GM18873 (cell line): ENCODE data around the gene INPPL1.

ENCODE experiments used
- ATAC-seq: cut with Tn5 transposase; IDR thresholded peaks from one replicate; pipeline ENCODE4 v1.9.1; 2021; ENCODE audit warnings: mild to moderate bottlenecking, moderate library complexity, moderate number of reproducible peaks; ENCODE audit not compliant: unreplicated experiment, low FRiP score

Gene INPPL1

DNA sequence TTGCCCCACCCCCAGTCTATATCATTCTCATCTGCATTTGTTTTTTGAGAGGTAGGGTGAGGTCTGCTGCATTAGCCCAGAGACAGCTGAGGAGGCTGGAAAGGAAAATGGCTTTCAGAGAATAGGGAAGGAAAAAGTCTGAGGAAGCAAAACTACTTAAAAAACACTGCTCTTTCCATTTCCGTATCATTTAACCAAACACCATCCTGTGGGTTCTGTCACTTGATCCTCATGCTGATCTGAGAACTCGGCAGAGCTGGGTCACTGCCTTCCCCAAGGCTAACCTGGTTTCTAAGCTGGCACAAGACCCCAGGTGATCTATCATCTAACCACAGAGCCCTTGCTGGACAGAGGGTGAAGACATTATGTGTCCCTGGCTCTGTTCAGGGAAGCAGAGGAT, 6.7 kb upstream of the INPPL1 start:
- ATAC-seq, result no peak

- no peak for ATAC-seq
Observed at GRCh38 chr11:72218251-72218745, 6.3 kb upstream of the INPPL1 start.

DNA sequence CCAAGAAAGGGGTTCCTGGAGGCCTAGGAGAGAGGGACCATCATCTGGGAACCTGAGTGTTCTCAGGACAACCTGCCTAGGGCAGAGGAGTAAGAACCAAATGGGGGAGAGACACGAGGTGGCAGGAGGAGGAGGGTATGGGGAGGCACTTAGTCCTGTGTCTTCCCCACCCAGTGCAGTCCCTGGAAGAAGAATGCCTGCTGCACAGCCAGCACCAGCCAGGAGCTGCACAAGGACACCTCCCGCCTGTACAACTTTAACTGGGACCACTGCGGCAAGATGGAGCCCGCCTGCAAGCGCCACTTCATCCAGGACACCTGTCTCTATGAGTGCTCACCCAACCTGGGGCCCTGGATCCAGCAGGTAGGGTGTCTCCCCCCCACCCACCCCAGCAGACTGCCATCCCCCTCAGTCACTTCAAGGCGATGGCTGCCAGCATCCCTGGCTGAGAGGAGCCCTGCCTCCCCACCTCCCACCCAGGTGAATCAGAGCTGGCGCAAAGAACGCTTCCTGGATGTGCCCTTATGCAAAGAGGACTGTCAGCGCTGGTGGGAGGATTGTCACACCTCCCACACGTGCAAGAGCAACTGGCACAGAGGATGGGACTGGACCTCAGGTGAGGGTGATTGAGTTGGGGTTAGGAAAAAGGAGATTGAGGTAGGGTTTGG, 3.7 kb upstream of the INPPL1 start:
- ATAC-seq, result no peak

DNA sequence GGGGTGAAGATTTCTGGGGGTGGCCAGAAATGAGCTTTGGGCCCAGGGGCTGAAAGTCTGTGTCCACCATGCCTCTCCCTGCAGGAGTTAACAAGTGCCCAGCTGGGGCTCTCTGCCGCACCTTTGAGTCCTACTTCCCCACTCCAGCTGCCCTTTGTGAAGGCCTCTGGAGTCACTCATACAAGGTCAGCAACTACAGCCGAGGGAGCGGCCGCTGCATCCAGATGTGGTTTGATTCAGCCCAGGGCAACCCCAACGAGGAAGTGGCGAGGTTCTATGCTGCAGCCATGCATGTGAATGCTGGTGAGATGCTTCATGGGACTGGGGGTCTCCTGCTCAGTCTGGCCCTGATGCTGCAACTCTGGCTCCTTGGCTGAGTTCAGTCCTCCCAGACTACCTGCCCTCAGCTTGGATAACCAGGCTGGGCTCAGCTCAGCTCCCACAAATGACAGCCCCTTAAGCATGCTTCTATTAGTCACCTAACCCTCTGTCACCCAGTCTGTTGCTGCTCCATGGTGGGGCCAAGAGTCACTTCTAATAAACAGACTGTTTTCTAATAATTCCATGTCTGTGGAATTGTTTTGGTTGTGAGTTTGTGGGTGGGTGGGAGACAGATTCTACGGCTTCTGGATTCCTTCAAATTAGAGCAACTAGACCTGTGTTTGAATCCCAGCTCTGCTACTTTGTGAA, 3.0 kb upstream of the INPPL1 start:
- ATAC-seq, result no peak

DNA sequence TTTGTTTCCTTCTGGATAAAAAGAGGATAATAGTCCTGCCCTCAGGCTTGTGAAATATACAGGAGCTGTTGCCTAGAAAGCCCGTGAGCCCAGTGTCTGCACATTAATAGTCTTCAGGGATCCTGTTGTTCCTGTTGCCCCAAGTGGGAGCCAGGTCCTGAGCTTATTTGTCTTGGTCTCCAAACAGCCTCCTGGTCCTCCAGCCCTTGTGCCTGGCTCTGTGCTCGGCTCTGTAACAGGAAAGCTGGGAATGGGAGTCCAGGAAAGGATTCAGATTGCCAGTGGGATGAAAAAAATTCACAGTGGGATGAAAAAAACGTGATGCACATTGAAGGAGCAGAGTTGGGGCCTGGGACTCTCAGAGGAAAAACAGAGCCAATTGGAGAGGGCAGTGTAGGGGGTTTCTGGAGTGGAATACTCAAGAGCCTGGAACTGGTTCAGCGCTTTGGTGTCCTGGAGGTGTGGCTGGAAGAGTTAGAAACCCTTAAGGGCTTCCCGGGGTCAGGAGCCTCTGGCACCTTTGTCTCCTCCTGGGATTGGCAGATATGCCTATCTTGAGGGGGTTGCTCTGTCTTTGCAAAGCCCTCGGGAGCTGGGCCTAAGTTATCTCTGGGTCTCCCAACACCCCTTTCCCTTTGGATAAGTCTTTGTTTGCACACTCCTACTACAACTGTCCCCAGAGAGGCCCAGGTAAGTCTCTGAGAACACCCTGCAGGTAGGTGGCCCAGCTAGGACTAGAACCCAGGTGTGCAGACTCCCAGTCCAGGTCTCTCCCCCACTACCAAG, 2.3 kb upstream of the INPPL1 start:
- no peak for ATAC-seq

DNA sequence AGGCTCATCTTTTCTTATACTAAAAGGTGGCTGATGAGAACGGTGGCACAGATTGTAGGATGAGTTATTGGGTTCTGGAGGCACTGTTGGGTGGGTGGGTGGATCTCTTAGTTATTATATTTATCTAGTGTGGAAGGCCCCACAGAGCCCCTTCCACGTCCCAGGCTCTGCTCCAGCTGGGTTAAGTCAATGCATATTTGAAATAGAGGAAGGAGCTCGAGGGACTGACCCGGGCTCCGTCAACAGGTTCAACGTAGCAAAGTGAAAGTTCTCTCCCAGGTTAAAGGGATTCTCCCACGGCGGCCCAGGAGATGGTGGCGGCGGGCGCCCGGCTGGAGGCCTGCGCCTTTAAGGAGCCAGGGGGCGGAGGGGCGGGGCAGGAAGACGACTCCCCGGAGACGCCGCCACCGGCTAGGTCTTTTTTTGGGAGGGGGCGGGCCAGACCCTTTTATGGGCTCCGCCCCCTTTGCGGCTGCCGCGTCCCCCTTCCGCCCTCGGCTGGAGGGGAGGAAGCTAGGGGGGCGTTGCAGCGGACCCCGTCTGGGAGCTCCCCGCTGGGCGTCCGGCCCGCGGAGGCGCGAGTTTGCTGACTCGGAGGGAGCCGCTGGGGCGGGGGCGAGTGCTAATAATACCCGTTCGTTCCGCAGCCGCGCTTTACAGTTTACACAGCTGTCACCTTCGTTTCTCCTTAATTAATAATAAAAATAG, 1.5 kb upstream of the INPPL1 start:
- peak; percentile 73 for ATAC-seq

DNA sequence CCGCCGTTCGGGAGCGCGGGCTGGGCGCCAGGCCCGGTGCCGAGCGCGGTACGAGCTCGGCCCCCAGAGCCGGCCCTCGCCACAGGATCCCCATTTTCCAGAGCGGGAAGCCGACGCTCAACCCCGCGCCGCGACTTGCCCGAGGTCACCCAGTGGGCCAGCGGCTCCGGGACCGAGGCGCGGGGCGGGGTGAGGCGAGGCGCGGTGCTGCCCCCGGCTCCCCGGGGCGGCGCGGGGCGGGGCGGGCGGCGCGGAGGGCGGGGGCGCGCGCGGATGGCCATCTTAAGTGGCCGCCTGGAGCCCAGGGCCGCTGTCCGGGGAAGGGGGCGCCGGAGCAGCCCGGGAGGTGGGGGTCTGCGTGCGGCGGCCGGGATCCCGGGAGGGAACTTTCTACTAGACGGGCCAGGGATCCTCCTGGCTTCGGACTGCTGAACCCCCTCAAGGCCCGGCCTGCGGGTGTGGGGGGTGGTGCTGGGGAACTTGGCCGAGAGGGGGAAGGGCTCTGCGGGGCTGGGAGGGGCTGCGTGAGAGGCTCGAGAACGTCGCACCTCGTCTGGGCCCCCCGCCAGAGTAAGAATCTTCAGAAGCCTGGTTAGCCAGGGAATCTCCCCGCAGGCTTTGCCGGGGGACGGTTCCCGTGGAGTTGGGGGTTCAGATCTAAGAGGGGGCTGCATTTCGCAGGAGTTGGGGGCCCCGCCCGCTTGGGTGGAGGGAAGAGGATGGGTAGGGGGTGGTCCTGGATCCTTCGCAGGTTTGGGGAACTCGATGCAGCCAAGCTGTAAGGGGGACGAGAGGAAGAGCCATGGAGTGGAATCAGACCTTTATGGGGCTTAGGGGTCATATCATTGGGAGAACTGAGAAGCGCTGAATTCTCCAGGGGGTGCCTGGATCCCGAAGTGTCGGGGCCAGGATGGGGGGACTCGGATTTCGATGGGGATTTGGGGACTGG, 678 bp upstream of the INPPL1 start:
- peak; percentile 30 for ATAC-seq

DNA sequence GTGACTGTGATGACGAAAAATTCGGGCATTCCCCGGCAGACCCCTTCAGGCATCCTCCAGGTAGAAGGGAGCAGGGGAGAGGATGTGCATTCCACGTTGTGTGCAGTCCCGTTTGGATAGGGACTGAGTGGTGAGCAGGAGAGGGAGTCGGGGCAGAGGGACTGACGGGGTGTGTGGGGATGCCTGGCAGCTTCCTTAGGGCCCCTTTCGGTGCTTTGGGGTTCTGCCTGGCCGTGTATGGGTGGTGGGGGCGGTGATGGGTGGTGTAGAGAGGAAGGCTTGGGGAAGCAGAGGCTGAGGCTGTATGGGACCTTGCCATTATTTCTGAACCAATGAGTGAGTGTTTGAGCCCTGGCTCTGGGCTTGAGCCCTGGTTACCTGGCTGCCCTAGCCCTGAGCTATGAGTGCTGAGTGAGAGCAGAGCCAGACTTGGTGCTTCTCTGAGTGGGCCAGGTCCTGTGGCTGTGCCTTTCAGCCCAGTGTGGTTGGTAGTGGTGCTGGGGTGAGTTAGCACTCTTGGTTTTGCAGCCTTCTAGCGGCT, 914 bp downstream of the INPPL1 start:
- no peak for ATAC-seq

DNA sequence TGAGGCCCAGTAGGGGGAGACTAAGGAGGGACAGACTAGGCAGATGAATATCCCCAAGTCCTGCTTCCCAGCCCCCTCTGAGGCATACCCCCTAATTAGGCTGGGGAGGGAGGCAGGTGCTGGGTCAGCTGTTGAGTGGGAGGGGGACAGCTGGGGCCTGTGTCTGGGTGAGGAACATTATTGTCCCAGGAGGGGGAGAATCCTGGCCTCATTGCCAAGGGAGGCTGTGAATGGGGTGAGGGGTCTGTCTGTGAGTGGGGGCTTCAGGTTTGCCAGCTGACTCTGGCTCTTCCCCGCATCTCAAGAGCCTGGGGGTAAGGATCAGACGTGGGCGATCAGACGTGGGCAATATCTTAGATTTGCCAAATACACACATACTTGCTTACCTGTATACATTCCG, 2.1 kb downstream of the INPPL1 start:
- ATAC-seq, result no peak

- ATAC-seq, result no peak
Observed at GRCh38 chr11:72227316-72228228, 3.0 kb downstream of the INPPL1 start.

DNA sequence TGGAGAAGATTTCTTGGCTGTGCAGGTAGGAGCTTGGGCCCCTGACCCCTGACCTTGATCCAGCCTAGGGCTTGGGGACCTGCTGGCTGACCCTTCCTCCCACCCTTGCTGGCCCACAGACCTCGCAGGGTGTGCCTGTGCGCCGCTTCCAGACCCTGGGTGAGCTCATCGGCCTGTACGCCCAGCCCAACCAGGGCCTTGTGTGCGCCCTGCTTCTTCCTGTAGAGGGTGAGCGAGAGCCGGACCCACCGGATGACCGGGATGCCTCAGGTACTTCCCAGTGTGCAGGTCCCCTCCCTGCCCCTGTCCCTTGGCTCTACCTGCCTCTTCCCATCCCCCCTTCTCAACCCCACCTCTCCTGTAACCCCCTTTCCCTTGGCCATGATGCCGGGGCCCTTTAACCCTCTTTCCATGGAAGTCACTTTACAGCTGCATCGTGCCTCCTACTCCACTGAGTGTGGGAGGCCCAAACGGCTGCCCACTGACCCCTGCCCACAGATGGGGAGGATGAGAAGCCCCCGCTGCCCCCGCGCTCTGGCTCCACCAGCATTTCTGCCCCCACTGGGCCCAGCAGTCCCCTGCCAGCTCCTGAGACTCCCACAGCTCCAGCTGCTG, 3.8 kb downstream of the INPPL1 start:
- no peak for ATAC-seq

- ATAC-seq, result no peak
Observed at GRCh38 chr11:72228844-72229231, 4.3 kb downstream of the INPPL1 start.

DNA sequence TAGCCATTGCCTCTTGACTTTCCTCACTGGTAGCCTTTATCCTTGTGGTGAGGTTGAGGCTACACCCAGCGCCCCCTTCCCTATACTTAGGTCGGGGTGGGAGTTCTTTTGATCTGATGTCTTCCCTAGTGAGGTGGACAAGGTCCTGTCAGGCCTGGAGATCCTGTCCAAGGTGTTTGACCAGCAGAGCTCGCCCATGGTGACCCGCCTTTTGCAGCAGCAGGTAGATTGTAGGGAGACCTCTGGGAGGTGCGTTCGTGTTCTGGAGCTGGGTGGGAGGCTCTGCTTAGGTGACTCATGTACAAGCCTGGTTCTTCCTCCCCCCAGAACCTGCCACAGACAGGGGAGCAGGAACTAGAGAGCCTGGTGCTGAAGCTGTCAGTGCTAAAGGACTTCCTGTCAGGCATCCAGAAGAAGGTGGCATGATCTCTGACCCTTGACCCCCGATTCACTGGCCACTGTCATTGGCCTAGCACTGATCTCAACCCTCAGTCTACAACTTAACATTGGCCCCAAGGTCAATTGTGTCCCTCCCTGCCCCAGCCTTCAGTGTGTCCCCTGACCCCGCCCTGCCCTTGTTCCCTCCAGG, 4.9 kb downstream of the INPPL1 start:
- ATAC-seq, result no peak

- no peak for ATAC-seq
Observed at GRCh38 chr11:72229925-72230763, 5.6 kb downstream of the INPPL1 start.

- ATAC-seq, result no peak
Observed at GRCh38 chr11:72230764-72231365, 6.3 kb downstream of the INPPL1 start.
